ENCODE measurements around the gene HSPA1B. TPM values are rescaled to one million over a fixed set of nuclear protein-coding genes. Genes with fewer than 3 reads are reported as not detected.

The HSPA1B gene
- total RNA-seq, 1 donor, result 303 TPM

- no peak for DNase-seq (ENCODE audit: low read depth in 2 of 3, low spot score in 2 of 3)
These were observed 48.8 kb downstream of the HSPA1B start for GRCh38 chr6:31876357-31876756.

GRCh38 chr6:31877125-31877650 is 49.6 kb downstream of the HSPA1B start:
- no peak for DNase-seq (ENCODE audit: low read depth in 2 of 3, low spot score in 2 of 3)

- DNase-seq (ENCODE audit: low read depth in 2 of 3, low spot score in 2 of 3), result no peak
These were observed 50.2 kb downstream of the HSPA1B start for GRCh38 chr6:31877651-31878161.

DNA sequence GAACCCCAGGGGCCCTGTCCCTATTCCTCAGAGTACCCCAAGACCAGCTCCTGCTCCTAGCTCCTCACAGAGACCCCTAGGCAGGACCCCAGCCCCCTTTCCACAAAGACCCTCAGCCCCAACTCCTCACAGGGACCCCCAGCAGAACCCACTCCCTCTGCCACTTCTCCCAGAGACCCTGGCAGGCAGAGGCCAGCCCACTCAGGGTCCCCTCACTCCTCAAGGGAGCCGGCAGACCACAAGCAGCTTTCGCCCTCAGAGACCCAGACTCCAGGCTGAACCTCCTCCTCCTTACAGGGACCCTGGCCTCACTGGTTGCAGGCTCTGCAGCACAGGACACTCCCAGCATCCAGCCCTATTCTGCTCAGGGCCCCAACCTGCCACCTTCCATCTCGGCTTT is 50.7 kb downstream of the HSPA1B start:
- no peak for DNase-seq (ENCODE audit: low read depth in 2 of 3, low spot score in 2 of 3)

DNA sequence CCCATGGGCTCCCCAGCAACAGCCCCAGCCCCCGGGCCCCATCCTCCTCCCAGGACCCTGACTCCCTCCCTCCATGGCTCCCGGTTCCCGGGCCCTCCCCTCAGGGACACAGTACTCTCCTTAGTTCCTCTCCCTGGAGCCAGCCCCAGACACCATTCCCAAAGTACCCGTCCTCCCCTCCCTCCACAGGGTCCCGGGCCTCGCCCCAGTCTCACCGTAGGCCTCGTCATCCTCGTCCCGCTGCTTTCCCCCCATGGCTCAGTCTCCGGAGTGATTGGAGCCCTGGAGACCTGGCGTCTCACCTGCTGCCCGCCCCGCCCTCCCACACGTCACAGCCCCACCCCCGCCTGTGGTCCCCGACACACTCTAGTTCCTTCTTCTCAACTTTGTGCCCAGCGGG is 51.2 kb downstream of the HSPA1B start, which contains the start of gene SLC44A4:
Gene SLC44A4 (minus strand): TSS at position 272 of the 400 bp plus-strand sequence. CDS start 17 bp downstream, at position 255.
- no peak for DNase-seq (ENCODE audit: low read depth in 2 of 3, low spot score in 2 of 3)

DNA sequence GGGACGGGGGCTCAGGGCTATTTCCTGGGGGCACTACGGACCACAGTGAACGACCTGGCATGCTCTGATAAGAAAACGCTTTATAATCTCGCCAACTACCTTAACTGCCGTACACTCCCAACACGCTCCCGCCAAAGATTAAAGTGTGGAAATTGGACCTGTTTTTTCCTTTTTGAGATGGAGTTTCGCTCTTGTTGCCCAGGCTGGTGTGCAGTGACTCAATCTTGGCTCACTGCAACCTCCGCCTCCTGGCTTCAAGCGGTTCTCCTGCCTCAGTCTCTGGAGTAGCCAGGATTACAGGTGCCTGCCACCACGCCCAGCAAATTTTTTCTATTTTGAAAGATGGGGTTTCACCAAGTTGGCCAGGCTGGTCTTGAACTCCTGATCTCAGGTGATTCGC is 51.6 kb downstream of the HSPA1B start:
- no peak for DNase-seq (ENCODE audit: low read depth in 2 of 3, low spot score in 2 of 3)

Small RNAs within 50 kb of the gene (small RNA-seq; reads per million reads assigned to genes)
- gene RF00019, result not detected
- gene SNORD48, result 19.5 reads per million, percentile 94 among the genes with 10 or more reads in this experiment
- gene SNORD52, result not detected

Other genes starting within 250 kb of the HSPA1B start
- 31.0 TPM for gene LTB, start 245.3 kb upstream of the HSPA1B start, total RNA-seq
- 74.9 TPM for gene LST1, start 241.5 kb upstream of the HSPA1B start, total RNA-seq
- 0.27 TPM for gene NCR3, start 234.7 kb upstream of the HSPA1B start, total RNA-seq
- gene AIF1, start 212.5 kb upstream of the HSPA1B start, total RNA-seq, result 66.8 TPM
- gene PRRC2A, start 207.0 kb upstream of the HSPA1B start, total RNA-seq, result 117 TPM
- gene BAG6, start 175.1 kb upstream of the HSPA1B start, total RNA-seq, result 172 TPM
- 3.8 TPM for gene APOM, start 171.8 kb upstream of the HSPA1B start, total RNA-seq
- gene C6orf47, start 167.0 kb upstream of the HSPA1B start, total RNA-seq, result 19.1 TPM
- 16.2 TPM for gene GPANK1, start 162.7 kb upstream of the HSPA1B start, total RNA-seq
- gene CSNK2B, start 161.7 kb upstream of the HSPA1B start, total RNA-seq, result 232 TPM
- 7.8 TPM for gene LY6G5B, start 157.8 kb upstream of the HSPA1B start, total RNA-seq
- 3.5 TPM for gene LY6G5C, start 146.7 kb upstream of the HSPA1B start, total RNA-seq
- 75.4 TPM for gene ABHD16A, start 124.4 kb upstream of the HSPA1B start, total RNA-seq
- gene LY6G6F, start 120.9 kb upstream of the HSPA1B start, total RNA-seq, result 0.54 TPM
- 1.6 TPM for gene LY6G6D, start 112.4 kb upstream of the HSPA1B start, total RNA-seq
- 0.54 TPM for gene LY6G6C, start 106.0 kb upstream of the HSPA1B start, total RNA-seq
- 7.8 TPM for gene MPIG6B, start 104.4 kb upstream of the HSPA1B start, total RNA-seq
- gene DDAH2, start 98.4 kb upstream of the HSPA1B start, total RNA-seq, result 223 TPM
- gene CLIC1, start 91.2 kb upstream of the HSPA1B start, total RNA-seq, result 794 TPM
- 32.3 TPM for gene MSH5, start 87.7 kb upstream of the HSPA1B start, total RNA-seq
- 0.27 TPM for gene SAPCD1, start 65.1 kb upstream of the HSPA1B start, total RNA-seq
- 2.4 TPM for gene VWA7, start 50.4 kb upstream of the HSPA1B start, total RNA-seq
- 52.0 TPM for gene VARS1, start 32.0 kb upstream of the HSPA1B start, total RNA-seq
- 70.6 TPM for gene LSM2, start 20.8 kb upstream of the HSPA1B start, total RNA-seq
- gene HSPA1L, start 12.5 kb upstream of the HSPA1B start, total RNA-seq, result 1.9 TPM
- gene HSPA1A, start 12.2 kb upstream of the HSPA1B start, total RNA-seq, result 358 TPM
- 51.7 TPM for gene NEU1, start 35.1 kb downstream of the HSPA1B start, total RNA-seq
- gene SLC44A4, start 51.3 kb downstream of the HSPA1B start, total RNA-seq, result 0.81 TPM
- gene EHMT2, start 70.0 kb downstream of the HSPA1B start, total RNA-seq, result 128 TPM
- 8.9 TPM for gene ZBTB12, start 74.3 kb downstream of the HSPA1B start, total RNA-seq
- gene C2, start 100.0 kb downstream of the HSPA1B start, total RNA-seq, result 0.54 TPM
- gene CFB, start 118.4 kb downstream of the HSPA1B start, total RNA-seq, result 0.54 TPM
- 44.7 TPM for gene NELFE, start 131.2 kb downstream of the HSPA1B start, total RNA-seq
- gene SKIC2, start 131.4 kb downstream of the HSPA1B start, total RNA-seq, result 62.7 TPM
- 36.4 TPM for gene DXO, start 144.4 kb downstream of the HSPA1B start, total RNA-seq
- gene C4A, start 154.3 kb downstream of the HSPA1B start, total RNA-seq, result 5.9 TPM
- gene C4B, start 187.1 kb downstream of the HSPA1B start, total RNA-seq, result 4.6 TPM
- gene CYP21A2, start 210.7 kb downstream of the HSPA1B start, total RNA-seq, result 0.27 TPM

Data from hematopoietic multipotent progenitor cell (in vitro differentiated cells).